ENCODE measurements around the gene GPD1L. TPM values are rescaled to one million over a fixed set of nuclear protein-coding genes. Genes with fewer than 3 reads are reported as not detected.
"Not testable (repeated sequence)": the region's sequence is repeated elsewhere in the genome, so short reads cannot be mapped to it uniquely, and the experiment has no call there.

Gene GPD1L
- total RNA-seq (10 to 100 TPM; 14.1 to 23.8 (median 21.4) TPM), polyA plus RNA-seq (10 to 100 TPM; 10.6 to 14.6 TPM), total RNA-seq (24.4 reads per million, percentile 55 among the genes with 10 or more reads in this experiment)

DNA sequence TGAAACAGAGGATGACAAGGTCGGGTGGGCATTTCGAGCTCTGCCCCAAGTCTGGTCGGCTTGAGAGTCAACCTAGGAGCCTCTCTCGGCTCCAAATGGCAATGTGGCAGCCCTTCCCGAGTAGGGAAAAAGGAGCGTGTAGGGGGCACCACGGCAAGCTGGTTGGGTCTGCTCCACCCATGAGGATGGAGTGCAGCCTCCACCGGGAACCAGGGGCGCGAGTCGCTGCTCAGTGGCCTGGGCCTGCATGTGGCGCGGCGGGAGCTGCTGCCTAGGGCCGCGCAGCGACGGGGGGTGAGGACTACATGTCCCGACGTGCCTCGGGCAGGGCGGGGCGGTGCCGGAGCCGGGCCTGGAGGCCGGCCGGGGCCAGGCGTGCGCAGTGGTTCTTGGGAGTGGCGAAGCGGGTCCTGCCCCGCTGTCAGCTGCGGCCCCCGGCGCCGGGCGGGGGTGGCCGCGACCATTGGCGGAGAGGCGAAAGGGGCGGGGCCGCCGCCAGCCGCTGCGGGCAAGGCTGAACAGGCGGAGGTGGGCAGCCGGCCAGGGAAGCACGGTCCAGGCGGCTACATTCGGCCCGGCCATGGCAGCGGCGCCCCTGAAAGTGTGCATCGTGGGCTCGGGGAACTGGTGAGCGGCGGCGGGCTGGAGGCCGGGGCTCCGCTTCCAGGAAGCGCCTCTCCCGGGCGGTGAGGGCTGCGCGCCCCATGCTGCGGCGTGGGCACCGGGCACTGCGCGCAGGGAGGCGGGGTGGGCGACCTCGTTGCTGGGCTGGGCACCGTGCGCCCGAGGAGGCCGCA is at the start of gene GPD1L:
GPD1L (plus strand) TSS at position 489 of the 797 bp plus-strand sequence; CDS start at position 581, 92 bp downstream.
- Histone ChIP-seq H3K27ac (ENCODE audit: low read depth, low read length) (peak within 1 kb of the TSS; percentile 68), H3K9me3 (ENCODE audit: control insufficient read depth in 2 of 3, low read length in 3 of 3) (peaks cover 0 to 7% (median 0%) of the 10 kb centered on the region in 3 experiments), H3K4me1 (ENCODE audit: control insufficient read depth in 2 of 2, insufficient read depth in 2 of 2, low read length in 2 of 2) (peaks cover 13 to 14% of the 10 kb centered on the region in 2 donors), H3K36me3 (ENCODE audit: control insufficient read depth in 2 of 3, insufficient read depth in 3 of 3, low read length in 3 of 3) (no peaks in the 10 kb centered on the region), H3K4me3 (ENCODE audit: low read length) (peak within 1 kb of the TSS; percentile 77), H3K27me3 (ENCODE audit: control insufficient read depth in 2 of 2, insufficient read depth in 2 of 2, low read length in 2 of 2) (no peaks in the 10 kb centered on the region)
- ATAC-seq (peak; percentile 99), DNase-seq (peak; percentile 75 to 96 (median 86))
- Mint-ChIP-seq H3K36me3 (peaks cover 4 to 22% (median 8%) of the 10 kb centered on the region in 5 donors), H3K27ac (peak within 1 kb of the TSS; percentile 77 to 96 (median 82)), H3K4me1 (peaks cover 14 to 43% (median 39%) of the 10 kb centered on the region in 7 donors), H3K9me3 (peaks cover 0 to 16% (median 10%) of the 10 kb centered on the region in 11 donors), H3K4me3 (peak within 1 kb of the TSS; percentile 86 to 97 (median 94)), H3K27me3 (no peaks in the 10 kb centered on the region)
- CTCF ChIA-PET: interaction anchor here (0.6 kb wide), 1 partner anchor 326 kb away, joined by 4 read pairs; no protein-coding TSS in a partner anchor
- POLR2A ChIA-PET: interaction anchor here (0.6 to 1.9 kb wide), 3 partner anchors 8 to 574 kb away, joined by 3 to 13 read pairs (median 4); no protein-coding TSS in a partner anchor
- intact Hi-C loops (cut with micrococcal nuclease): loop anchor here (1.0 to 10.0 kb wide), 14 partner anchors 8 to 1752 kb away; partner anchors contain the start of genes CMTM6 (in 2 of the 2), CNOT10 (in 2 of the 2), STT3B (in 2 of the 2) and UBP1 (in 2 of the 2)

DNA sequence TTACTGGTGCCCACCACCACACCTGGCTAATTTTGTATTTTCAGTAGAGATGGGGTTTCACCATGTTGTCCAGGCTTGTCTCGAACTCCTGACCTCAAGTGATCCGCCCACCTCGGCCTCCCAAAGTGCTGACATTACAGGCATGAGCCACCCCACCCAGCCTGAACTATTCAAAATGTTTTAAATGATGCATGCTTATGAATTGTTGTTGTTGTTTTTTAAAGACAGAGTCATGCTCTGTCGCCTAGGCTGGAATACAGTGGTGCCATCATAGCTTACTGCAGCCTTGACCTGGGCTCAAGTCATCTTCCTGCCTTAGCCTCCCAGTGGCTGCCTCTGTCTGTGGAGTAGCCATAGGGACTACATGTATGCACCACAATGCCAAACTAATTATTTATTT is 48.0 kb upstream of the GPD1L start:
- ATAC-seq; H3K4me1 ChIP-seq (ENCODE audit: control insufficient read depth in 2 of 2, insufficient read depth in 2 of 2, low read length in 2 of 2); H3K36me3 Mint-ChIP-seq; H3K27ac ChIP-seq (ENCODE audit: low read depth, low read length); H3K36me3 ChIP-seq (ENCODE audit: control insufficient read depth in 2 of 3, insufficient read depth in 3 of 3, low read length in 3 of 3); POLR2A ChIA-PET; H3K4me3 ChIP-seq (ENCODE audit: low read length); H3K27ac Mint-ChIP-seq; H3K27me3 ChIP-seq (ENCODE audit: control insufficient read depth in 2 of 2, insufficient read depth in 2 of 2, low read length in 2 of 2); DNase-seq; H3K27me3 Mint-ChIP-seq; H3K9me3 ChIP-seq (ENCODE audit: control insufficient read depth in 2 of 3, low read length in 3 of 3); intact Hi-C loops (cut with micrococcal nuclease); CTCF ChIA-PET: not testable (repeated sequence)
- Mint-ChIP-seq H3K4me3 (peak overlapping the region in 1 of 10 donors; percentile 38), H3K9me3 (peaks cover 0 to 15% (median 0%) of the 10 kb centered on the region in 11 donors), H3K4me1 (peaks cover 0 to 16% (median 0%) of the 10 kb centered on the region in 7 donors)

DNA sequence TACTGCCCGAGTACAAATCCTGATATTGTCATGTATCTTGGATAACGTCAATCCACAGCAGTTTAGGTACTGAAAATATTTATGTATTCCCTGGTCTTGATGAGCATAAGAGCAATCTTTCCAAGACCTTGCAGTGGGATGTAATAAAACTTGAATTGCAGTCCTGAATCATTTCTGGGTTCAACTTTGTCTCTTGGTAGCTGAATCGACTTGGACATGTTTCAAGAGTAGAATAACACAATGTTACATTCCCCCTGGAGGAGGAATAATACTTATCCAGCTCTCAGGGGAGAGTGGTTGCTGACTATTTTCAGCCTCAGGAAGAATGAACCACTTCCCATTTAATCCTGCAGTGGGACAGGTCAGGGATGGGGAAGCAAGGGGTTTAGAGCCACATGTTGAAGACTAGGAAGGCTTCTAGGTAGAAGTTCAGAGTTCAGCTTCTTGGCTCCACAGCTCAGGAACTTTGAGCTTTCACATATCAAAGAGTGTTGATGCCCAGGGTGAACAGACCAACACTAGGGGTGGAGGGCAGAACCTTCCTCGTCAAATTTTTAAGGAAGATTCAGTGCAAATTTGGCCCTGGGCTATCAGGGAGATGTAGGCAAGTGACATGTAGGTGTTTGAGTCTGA is 43.4 kb upstream of the GPD1L start:
- Histone ChIP-seq H3K27me3 (ENCODE audit: control insufficient read depth in 2 of 2, insufficient read depth in 2 of 2, low read length in 2 of 2) (no peaks in the 10 kb centered on the region), H3K4me3 (ENCODE audit: low read length) (no peak overlapping the region), H3K4me1 (ENCODE audit: control insufficient read depth in 2 of 2, insufficient read depth in 2 of 2, low read length in 2 of 2) (no peaks in the 10 kb centered on the region), H3K9me3 (ENCODE audit: control insufficient read depth in 2 of 3, low read length in 3 of 3) (no peaks in the 10 kb centered on the region), H3K27ac (ENCODE audit: low read depth, low read length) (no peak overlapping the region), H3K36me3 (ENCODE audit: control insufficient read depth in 2 of 3, insufficient read depth in 3 of 3, low read length in 3 of 3) (no peaks in the 10 kb centered on the region)
- H3K9me3 Mint-ChIP-seq: peaks cover 0 to 8% (median 0%) of the 10 kb centered on the region in 11 donors
- no peak for DNase-seq
- ATAC-seq: no peak
- POLR2A ChIA-PET: no interaction called here
- intact Hi-C loops (cut with micrococcal nuclease): no loop called here
- no peaks in the 10 kb centered on the region for H3K4me1 Mint-ChIP-seq
- peaks cover 0 to 1% (median 0%) of the 10 kb centered on the region in 5 donors for H3K36me3 Mint-ChIP-seq
- CTCF ChIA-PET: no interaction called here
- H3K4me3 Mint-ChIP-seq: no peak overlapping the region
- no peak overlapping the region for H3K27ac Mint-ChIP-seq
- peaks cover 0 to 5% (median 0%) of the 10 kb centered on the region in 5 donors for H3K27me3 Mint-ChIP-seq

DNA sequence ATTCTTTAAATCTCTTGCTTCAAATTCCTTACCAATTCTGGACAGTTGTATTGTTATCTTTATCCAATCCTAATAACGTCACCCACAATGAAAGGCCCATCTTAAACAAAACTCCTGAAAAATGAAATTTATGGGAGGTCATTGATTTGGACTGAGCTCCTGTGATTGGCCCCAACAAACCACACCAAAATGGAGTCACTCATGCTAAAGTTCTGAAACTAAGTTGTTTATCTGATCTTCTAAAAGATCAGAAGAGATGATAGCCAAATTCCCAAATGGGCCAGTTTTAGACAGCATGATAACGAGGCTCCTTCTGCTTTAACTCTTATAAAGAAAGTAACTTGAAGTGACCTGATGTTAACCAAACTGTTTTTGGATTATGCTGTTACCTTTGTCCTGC is 39.7 kb upstream of the GPD1L start:
- peaks cover 0 to 13% (median 0%) of the 10 kb centered on the region in 5 donors for H3K27me3 Mint-ChIP-seq
- intact Hi-C loops (cut with micrococcal nuclease): loop anchor here in 1 of 2 donors (1.0 kb wide), 1 partner anchor 7 kb away; no protein-coding TSS in a partner anchor
- H3K4me1 Mint-ChIP-seq: no peaks in the 10 kb centered on the region
- H3K27me3 ChIP-seq (ENCODE audit: control insufficient read depth in 2 of 2, insufficient read depth in 2 of 2, low read length in 2 of 2): no peaks in the 10 kb centered on the region
- no peak for ATAC-seq
- H3K9me3 ChIP-seq (ENCODE audit: control insufficient read depth in 2 of 3, low read length in 3 of 3): no peaks in the 10 kb centered on the region
- no peaks in the 10 kb centered on the region for H3K4me1 ChIP-seq (ENCODE audit: control insufficient read depth in 2 of 2, insufficient read depth in 2 of 2, low read length in 2 of 2)
- POLR2A ChIA-PET: no interaction called here
- H3K27ac ChIP-seq (ENCODE audit: low read depth, low read length): no peak overlapping the region
- peaks cover 0 to 1% (median 0%) of the 10 kb centered on the region in 5 donors for H3K36me3 Mint-ChIP-seq
- H3K4me3 Mint-ChIP-seq: no peak overlapping the region
- CTCF ChIA-PET: no interaction called here
- H3K27ac Mint-ChIP-seq: no peak overlapping the region
- H3K36me3 ChIP-seq (ENCODE audit: control insufficient read depth in 2 of 3, insufficient read depth in 3 of 3, low read length in 3 of 3): no peaks in the 10 kb centered on the region
- no peak for DNase-seq
- no peak overlapping the region for H3K4me3 ChIP-seq (ENCODE audit: low read length)
- H3K9me3 Mint-ChIP-seq: peaks cover 0 to 2% (median 0%) of the 10 kb centered on the region in 11 donors

DNA sequence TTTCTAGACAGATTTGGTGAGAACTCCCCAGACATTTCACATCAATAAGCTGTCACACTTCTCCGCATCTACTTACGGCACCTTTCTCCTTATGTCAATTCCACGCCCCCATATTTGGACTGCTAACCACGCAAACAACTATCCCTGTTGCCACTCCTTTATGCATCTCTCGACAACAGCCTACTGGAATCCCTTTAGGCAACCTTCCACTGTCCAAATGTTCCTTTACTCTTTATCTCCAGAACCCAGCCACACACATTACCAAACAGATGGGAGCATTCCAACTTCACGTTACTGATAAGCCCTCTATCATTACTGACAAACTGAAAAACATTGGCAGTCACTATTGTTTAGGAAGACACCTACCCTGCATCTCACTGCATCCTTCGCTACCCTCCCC is 32.2 kb upstream of the GPD1L start:
- H3K9me3 ChIP-seq (ENCODE audit: control insufficient read depth in 2 of 3, low read length in 3 of 3); CTCF ChIA-PET; H3K4me3 ChIP-seq (ENCODE audit: low read length); H3K36me3 Mint-ChIP-seq; H3K27me3 Mint-ChIP-seq; H3K27ac Mint-ChIP-seq; H3K36me3 ChIP-seq (ENCODE audit: control insufficient read depth in 2 of 3, insufficient read depth in 3 of 3, low read length in 3 of 3); H3K4me1 Mint-ChIP-seq; H3K27me3 ChIP-seq (ENCODE audit: control insufficient read depth in 2 of 2, insufficient read depth in 2 of 2, low read length in 2 of 2); intact Hi-C loops (cut with micrococcal nuclease); H3K4me1 ChIP-seq (ENCODE audit: control insufficient read depth in 2 of 2, insufficient read depth in 2 of 2, low read length in 2 of 2); H3K27ac ChIP-seq (ENCODE audit: low read depth, low read length); DNase-seq; H3K4me3 Mint-ChIP-seq; H3K9me3 Mint-ChIP-seq; POLR2A ChIA-PET; ATAC-seq: not testable (repeated sequence)

DNA sequence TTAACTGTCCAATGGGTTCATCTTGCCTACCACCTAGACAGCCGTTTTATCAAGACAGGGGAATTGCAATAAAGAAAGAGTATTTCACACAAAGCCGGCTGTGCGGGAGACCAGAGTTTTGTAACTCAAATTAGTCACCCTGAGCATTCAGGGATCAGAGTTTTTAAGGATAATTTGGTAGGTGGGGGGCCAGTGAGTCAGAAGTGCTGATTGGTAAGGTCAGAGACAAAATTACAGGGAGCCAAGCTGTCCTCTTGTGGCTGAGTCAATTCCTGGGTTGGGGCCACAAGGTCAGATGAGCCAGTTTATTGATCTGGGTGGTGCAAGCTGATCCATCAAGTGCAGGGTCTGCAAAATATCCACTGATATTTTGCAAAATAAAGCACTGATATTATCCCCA is 29.9 kb upstream of the GPD1L start:
- Mint-ChIP-seq H3K4me3 (no peak overlapping the region), H3K9me3 (peaks cover 0 to 4% (median 0%) of the 10 kb centered on the region in 11 donors), H3K36me3 (peaks cover 0 to 3% (median 0%) of the 10 kb centered on the region in 5 donors), H3K27me3 (peaks cover 0 to 6% (median 4%) of the 10 kb centered on the region in 5 donors), H3K27ac (no peak overlapping the region), H3K4me1 (no peaks in the 10 kb centered on the region)
- DNase-seq: no peak
- ChIA-PET POLR2A (no interaction called here), CTCF (no interaction called here)
- intact Hi-C loops (cut with micrococcal nuclease): no loop called here
- Histone ChIP-seq H3K4me3 (ENCODE audit: low read length) (no peak overlapping the region), H3K36me3 (ENCODE audit: control insufficient read depth in 2 of 3, insufficient read depth in 3 of 3, low read length in 3 of 3) (no peaks in the 10 kb centered on the region), H3K27ac (ENCODE audit: low read depth, low read length) (no peak overlapping the region), H3K4me1 (ENCODE audit: control insufficient read depth in 2 of 2, insufficient read depth in 2 of 2, low read length in 2 of 2) (no peaks in the 10 kb centered on the region), H3K9me3 (ENCODE audit: control insufficient read depth in 2 of 3, low read length in 3 of 3) (no peaks in the 10 kb centered on the region), H3K27me3 (ENCODE audit: control insufficient read depth in 2 of 2, insufficient read depth in 2 of 2, low read length in 2 of 2) (no peaks in the 10 kb centered on the region)
- no peak for ATAC-seq
